SK-MEL-5 (cell line): ENCODE measurements around the gene SELENOH. TPM values are rescaled to one million over a fixed set of nuclear protein-coding genes. Genes with fewer than 3 reads are reported as not detected.

Experiments used
- DNase-seq: peaks from one replicate; pipeline ENCODE4 v3.0.0-alpha.2; 2016; ENCODE audit warnings: low read depth, low spot score
- in situ Hi-C: cut with HindIII; loops from 2 replicates; pipeline ENCODE4 v1.10.0; 2016; ENCODE audit warnings: low sequenced_read_pairs, high pct_unique_total_duplicates, low pct_unique_long_range_greater_than_20kb
- total RNA-seq: library from RNA; depleted of rRNA; stranded (reverse); fragments of >200 nt; shearing (Covaris generic); gene quantifications from 2 replicates; pipeline ENCODE4 v1.2.3, GENCODE V29; 2014

The SELENOH gene
- total RNA-seq, 1 experiment from 2014 or later: 171 TPM

DNA sequence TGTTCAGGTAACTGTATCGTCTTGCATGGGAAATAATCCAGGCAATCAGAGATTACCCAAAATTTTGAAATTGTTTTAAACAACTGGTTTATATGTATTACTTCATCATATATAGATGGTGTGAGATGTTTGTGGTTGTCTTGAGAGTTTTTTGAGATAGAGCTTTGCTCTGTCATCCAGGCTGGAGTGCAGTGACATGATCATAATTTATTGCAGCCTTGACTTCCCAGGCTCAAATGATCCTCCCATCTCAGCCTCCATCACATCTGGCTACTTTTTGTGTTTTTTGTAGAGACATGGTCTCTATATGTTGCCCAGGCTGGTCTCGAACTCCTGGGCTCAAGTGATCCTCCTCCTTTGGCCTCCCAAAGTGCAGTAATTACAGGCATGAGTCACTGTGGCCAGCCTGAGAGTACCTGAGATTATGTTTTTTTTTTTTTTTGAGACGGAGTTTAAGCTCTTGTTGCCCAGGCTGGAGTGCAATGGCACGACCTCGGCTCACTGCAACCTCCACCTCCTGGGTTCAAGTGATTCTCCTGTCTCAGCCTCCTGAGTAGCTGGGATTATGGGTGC is 31.8 kb downstream of the SELENOH start:
- in situ Hi-C loops: no loop called here
- DNase-seq: no peak

- DNase-seq: no peak
- in situ Hi-C loops: no loop called here
Observed at GRCh38 chr11:57775491-57775890, 34.2 kb downstream of the SELENOH start.

- in situ Hi-C loops: no loop called here
- DNase-seq: no peak
Observed at GRCh38 chr11:57776031-57776521, 34.8 kb downstream of the SELENOH start.

- in situ Hi-C loops: no loop called here
- no peak for DNase-seq
Observed at GRCh38 chr11:57776577-57777210, 35.4 kb downstream of the SELENOH start.

DNA sequence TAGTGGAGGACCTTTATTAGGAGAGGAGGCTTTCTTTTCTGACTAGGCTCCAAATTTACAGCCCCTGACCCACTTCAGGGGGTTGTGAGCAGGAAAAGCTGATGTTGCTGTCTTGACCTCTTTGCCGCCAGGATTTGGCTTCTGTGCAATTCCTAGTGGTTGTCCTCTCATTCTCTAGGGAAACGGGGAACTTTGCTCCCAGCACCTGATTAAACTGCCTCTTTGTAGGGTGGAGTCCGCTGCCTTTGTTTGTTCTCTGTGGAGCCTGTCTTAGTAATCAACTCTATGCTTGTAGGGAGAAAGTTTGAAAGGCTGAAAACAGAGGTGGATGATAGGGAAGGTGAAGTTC is 36.7 kb downstream of the SELENOH start:
- in situ Hi-C loops: no loop called here
- peak; percentile 46 for DNase-seq

GRCh38 chr11:57778318-57779037 is 37.2 kb downstream of the SELENOH start:
- in situ Hi-C loops: no loop called here
- DNase-seq: peak; percentile 99

GRCh38 chr11:57779276-57779675 is 38.0 kb downstream of the SELENOH start:
- in situ Hi-C loops: no loop called here
- DNase-seq: peak; percentile 95

DNA sequence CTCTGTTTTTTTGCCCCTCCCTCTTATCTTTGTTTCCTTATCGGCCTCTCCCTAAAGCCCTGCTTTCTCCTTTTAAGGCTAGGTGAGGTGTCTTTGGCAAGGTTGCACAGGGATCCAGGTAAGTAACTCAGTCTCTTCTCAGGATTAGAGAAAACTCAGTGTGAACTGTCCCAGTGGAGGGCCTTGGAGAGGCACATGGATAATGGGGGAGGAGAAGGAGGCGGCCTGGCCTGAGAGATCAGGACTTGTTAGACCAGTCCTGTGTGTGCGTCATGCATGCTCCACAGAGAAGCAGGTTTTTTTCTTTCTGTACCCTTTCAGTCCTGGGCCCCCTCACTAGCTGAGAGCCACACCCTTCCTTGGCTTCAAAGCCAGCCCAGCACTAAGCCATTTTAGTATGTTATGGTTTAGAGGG is 40.2 kb downstream of the SELENOH start:
- in situ Hi-C loops: no loop called here
- DNase-seq: no peak

DNA sequence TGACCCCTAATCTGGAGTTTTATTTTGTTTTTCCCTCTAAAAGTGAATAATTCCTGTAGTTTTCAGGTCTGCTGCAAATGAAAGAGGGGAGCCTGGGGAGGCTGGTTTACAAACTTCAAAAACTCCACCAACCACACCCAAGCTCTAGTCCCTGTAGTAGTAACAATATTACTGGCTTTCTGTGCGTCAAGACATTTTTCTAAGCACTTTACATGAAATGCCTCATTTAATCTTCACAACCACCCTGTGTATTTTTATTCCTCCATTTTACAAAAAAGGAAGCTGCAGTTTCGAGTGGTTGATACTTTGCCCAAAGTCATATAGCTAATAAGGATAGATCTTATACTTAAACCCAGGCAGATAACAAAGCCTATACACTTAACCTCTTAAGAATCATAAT is 43.8 kb downstream of the SELENOH start:
- DNase-seq: no peak
- in situ Hi-C loops: no loop called here

- in situ Hi-C loops: no loop called here
- no peak for DNase-seq
Observed at GRCh38 chr11:57786436-57786835, 45.1 kb downstream of the SELENOH start.

- in situ Hi-C loops: no loop called here
- no peak for DNase-seq
Observed at GRCh38 chr11:57787006-57787604, 45.8 kb downstream of the SELENOH start.

DNA sequence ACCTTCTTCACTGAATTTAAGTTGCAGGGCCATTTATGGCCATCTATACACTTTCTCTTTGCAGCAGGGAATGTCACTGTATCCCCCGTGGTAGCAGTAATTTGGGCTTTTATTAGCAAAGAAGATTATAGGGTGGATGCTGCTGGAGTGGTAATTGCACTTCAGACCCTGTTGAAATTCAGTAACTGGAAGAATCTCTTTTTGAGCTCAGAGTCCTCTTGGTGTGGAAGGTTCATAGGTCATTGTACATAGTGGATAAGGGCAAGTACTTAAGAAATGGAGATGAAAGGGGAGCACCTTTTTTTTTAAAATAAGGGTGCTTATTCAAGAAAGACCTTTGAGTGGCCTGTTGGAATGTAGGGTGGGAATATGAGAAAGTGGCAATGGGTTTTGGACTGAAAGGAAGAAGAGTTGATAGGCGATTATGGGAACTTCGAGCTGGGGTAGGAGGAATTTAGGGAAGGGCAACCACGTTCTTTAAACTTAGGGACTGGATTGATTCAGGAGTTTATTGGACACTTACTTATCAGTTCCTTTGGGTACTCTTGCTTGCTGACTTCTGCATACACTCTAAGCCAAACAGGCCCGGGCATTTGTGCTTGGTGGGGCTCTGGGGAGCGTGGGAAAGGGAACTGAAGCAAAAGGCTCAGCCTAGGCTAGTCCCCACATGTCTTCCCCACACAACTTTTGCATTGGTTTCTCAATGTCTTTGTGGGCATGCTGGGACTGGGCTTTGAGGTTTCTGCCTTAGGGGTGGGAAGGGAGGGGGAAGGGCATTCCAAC is 46.8 kb downstream of the SELENOH start:
- peak; percentile 10 for DNase-seq
- in situ Hi-C loops: no loop called here

DNA sequence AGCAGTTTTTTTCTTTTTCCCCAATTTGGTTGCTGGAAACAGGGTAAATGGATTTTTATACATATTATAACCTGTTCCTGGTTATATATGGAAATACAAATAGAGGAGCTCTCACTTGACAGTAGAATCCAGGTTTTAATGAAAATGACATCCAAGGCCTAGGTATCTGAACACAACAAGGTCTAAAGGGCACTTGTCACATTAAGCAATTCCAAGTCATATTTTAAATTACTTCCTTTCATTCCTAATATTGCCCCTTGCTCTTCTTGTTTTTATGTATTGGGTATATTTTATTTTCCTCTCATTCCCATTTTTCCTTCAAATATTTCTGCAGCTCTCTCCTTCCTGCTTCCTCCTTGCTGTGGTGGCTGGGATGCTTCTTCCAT is 47.4 kb downstream of the SELENOH start:
- in situ Hi-C loops: no loop called here
- DNase-seq: no peak

GRCh38 chr11:57791321-57792059 is 50.2 kb downstream of the SELENOH start:
- DNase-seq: no peak
- in situ Hi-C loops: no loop called here

DNA sequence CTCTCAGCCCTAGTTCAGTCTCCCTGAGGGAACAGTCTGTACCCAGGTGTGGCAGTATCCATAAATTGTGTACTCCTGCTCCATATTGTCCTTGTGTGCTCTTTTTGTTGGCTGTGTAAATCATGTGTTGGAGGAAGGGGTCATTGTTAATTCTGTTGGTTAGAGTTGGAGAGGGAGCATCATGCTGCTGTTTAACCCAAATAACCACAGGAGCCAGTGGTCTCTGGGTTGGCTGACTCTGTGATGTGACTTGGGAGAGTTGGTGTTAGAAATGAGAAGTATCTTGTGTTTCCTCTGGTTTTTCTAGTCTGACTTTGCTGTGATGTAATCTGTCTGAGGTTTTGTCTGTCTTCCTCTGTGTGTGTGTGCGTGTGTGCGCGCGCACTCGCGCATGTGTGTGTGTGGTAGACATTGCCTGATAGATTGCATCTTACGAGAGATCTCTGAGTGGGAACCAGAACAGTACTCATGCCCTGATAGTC is 50.8 kb downstream of the SELENOH start:
- no peak for DNase-seq

GRCh38 chr11:57792870-57793269 is 51.6 kb downstream of the SELENOH start:
- DNase-seq: no peak

More for the DNA sequence above, 50.8 kb downstream of the SELENOH start:
- in situ Hi-C loops: no loop called here

More at GRCh38 chr11:57792870-57793269, 51.6 kb downstream of the SELENOH start:
- in situ Hi-C loops: no loop called here
